Measurements from ENCODE around the gene DTNA.
"Not testable (repeated sequence)": the region's sequence is repeated elsewhere in the genome, so short reads cannot be mapped to it uniquely, and the experiment has no call there.

DTNA gene

GRCh38 chr18:34709750-34710441 lies at the start of gene DTNA:
Gene DTNA (plus strand): TSS chr18:34710298. CDS start chr18:34755977, 45,679 bp downstream.
- FAIRE-seq = no peak
- no peak for DNase-seq (ENCODE audit: insufficient read length, low spot score)

- FAIRE-seq = no peak
- no peak for DNase-seq (ENCODE audit: insufficient read length, low spot score)
Observed at GRCh38 chr18:34660572-34660971, 49.5 kb upstream of the DTNA start.

DNA sequence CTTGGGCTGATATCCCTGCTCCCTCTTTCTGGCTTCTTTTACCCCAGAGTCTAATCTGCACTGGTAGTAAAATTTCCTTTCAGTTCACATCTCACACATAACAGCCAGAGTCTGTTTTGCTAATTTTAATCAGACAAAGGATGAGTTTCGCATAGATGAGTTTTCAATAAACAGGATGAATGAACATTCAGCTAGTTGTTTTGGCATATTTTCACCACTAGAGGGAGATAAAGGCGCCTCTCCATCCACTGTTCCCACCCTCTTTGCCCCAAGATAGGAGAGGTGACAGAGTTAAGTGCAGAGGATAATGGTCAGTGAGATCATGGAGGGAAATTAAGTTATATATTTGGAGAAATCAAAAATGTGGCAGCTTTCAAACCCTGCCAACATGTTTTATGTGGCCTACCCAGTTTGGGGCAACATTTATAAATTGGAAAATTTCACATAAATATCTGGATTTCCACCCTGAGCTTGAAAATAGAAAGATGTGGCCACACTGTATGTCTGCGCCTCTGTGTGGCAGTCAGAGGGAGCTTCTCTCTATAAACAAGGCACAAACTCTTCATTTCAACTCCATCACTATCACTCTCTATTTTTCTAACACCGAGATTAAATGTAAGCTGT lies 48.5 kb upstream of the DTNA start:
- FAIRE-seq (no peak), DNase-seq (ENCODE audit: insufficient read length, low spot score) (peak; percentile 15)

DNA sequence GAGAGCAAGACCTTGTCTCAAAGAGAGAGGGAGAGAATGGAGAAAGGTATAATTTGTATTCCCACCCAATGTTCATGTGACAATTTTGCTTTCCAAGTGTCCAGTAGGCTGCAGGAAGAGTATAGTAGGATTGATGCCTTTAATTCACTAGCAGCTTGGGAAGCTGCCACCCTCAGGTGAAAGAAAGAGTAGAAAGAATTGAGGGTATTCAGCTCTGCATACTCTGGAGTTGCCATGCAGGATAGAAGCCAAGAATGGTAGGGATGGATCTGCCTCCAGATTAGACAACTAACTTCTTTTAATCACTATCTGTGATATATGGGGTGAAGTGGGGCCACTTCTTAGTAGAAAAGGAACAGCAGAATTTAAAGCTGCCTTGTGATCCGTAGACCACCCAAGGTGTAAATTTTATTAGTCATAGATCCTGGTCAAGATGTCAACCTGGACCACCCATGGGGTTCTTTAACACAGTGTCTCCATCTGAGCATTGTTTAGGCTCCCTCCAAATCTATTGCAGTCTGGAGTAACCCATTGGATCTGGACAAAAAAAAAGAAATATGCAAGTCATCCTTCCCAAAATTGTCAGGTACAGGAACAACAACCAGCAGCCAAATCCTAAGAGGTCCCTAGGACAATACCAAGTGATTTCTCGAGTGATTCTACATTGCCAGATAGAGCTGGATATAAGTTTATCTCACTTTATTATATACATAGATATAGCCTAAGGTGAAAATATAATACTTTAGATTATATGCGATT lies 33.1 kb upstream of the DTNA start:
- DNase-seq (ENCODE audit: insufficient read length, low spot score) = no peak
- no peak for FAIRE-seq

GRCh38 chr18:34689750-34690149 lies 20.3 kb upstream of the DTNA start:
- not testable (repeated sequence) for DNase-seq (ENCODE audit: insufficient read length, low spot score); FAIRE-seq

DNA sequence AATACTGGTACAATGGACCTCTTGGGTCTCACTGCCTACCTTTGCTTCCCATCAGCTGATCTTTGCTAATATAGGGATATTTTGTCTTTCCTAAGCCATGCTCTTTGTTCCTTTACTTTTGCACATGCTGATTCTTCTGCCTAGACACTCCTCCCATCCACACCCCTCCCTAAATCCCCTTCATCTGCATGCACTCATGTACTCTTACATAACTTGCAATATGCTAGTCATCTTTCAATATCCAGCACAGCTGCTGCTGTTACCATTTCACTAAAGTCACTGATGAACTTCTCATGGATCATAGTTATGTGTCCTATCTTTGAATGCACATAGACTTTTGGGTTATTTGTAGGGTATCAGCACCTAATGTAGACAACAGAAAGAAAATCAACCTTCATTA lies 18.5 kb upstream of the DTNA start:
- DNase-seq (ENCODE audit: insufficient read length, low spot score) (no peak), FAIRE-seq (no peak)

- FAIRE-seq (no peak), DNase-seq (ENCODE audit: insufficient read length, low spot score) (no peak)
Observed at GRCh38 chr18:34694591-34695165, 15.4 kb upstream of the DTNA start.

- DNase-seq (ENCODE audit: insufficient read length, low spot score) (no peak), FAIRE-seq (no peak)
Observed at GRCh38 chr18:34695310-34695709, 14.8 kb upstream of the DTNA start.

GRCh38 chr18:34696671-34697070 lies 13.4 kb upstream of the DTNA start:
- FAIRE-seq (no peak), DNase-seq (ENCODE audit: insufficient read length, low spot score) (no peak)

GRCh38 chr18:34697233-34697632 lies 12.9 kb upstream of the DTNA start:
- no peak for FAIRE-seq

DNA sequence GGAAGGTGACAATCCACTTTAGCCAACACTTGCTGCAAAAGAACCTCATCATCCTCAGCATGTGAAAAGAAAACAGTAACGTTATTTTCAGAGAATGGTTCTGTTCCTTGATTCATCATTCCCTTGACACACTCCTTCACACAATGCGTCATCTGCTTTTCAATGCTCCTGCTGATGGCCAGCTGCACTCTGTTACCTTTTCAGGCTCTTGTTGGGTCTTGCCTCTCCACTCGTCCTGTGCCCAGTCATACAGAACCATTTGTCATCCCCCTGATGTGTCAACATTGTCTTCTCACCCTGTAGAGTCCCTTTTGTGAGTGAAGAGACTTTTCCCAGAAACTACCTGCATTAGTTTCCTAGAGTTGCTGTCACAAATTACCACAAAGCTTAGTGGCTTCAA lies 12.2 kb upstream of the DTNA start:
- DNase-seq (ENCODE audit: insufficient read length, low spot score) = no peak
- no peak for FAIRE-seq

More at GRCh38 chr18:34697233-34697632, 12.9 kb upstream of the DTNA start:
- no peak for DNase-seq (ENCODE audit: insufficient read length, low spot score)

- DNase-seq (ENCODE audit: insufficient read length, low spot score) (no peak), FAIRE-seq (no peak)
Observed at GRCh38 chr18:34701911-34702310, 8.2 kb upstream of the DTNA start.

GRCh38 chr18:34702814-34703213 lies 7.3 kb upstream of the DTNA start:
- no peak for DNase-seq (ENCODE audit: insufficient read length, low spot score)
- no peak for FAIRE-seq

DNA sequence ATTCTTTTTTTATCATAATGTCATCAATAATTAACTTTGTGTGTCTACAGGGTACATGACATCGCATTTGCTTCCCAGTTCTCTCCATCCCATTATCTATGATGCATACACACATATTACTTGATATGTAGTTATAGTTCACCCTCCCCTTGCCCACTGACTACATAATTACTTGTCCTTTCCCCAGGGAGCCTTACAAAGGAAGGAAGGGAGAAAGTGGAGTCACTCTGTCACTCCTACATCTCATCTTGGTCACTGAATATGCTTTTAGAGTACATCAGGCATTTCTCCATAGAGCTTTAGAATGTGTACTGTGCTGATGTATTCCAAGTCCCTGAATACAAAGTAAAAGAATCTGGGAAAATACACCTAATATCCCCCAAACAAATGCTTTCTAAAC lies 6.0 kb upstream of the DTNA start:
- FAIRE-seq (no peak), DNase-seq (ENCODE audit: insufficient read length, low spot score) (no peak)

- DNase-seq (ENCODE audit: insufficient read length, low spot score) (no peak), FAIRE-seq (no peak)
Observed at GRCh38 chr18:34704823-34705222, 5.3 kb upstream of the DTNA start.

- DNase-seq (ENCODE audit: insufficient read length, low spot score) = peak; percentile 23
- FAIRE-seq = no peak
Observed at GRCh38 chr18:34707670-34708069, 2.4 kb upstream of the DTNA start.

DNA sequence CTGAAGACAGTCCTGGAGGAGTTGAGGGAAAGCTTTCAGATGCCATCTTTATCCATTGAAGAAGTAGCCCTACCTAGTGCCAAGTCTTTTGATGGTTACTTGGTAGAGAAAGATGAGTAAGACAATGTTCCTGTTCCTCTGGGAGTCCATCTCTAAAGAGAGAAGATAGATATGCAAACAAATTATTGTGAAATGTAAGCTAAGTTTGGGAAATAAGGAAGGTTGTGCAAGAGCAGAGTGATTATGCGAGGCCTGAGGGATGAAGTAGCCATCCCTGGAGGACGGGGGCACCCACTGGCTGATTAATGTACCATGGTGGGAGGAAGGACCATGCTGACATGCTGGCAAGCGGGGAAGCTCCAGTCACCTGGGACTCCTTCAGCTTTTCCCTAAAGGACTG lies 994 bp upstream of the DTNA start:
- DNase-seq (ENCODE audit: insufficient read length, low spot score) = no peak
- no peak for FAIRE-seq

- DNase-seq (ENCODE audit: insufficient read length, low spot score) (no peak), FAIRE-seq (no peak)
Observed at GRCh38 chr18:34710458-34710914, 388 bp downstream of the DTNA start.

GRCh38 chr18:34710934-34711333 lies 836 bp downstream of the DTNA start:
- DNase-seq (ENCODE audit: insufficient read length, low spot score) (no peak), FAIRE-seq (no peak)

GRCh38 chr18:34716111-34716510 lies 6.0 kb downstream of the DTNA start:
- FAIRE-seq; DNase-seq (ENCODE audit: insufficient read length, low spot score): not testable (repeated sequence)

GRCh38 chr18:34718610-34719009 lies 8.5 kb downstream of the DTNA start:
- DNase-seq (ENCODE audit: insufficient read length, low spot score) (no peak), FAIRE-seq (no peak)
